SK-MEL-5 (cell line): ENCODE measurements around the gene DGKB. TPM values are rescaled to one million over a fixed set of nuclear protein-coding genes. Genes with fewer than 3 reads are reported as not detected.

Experiments
- DNase-seq: peaks from one replicate; pipeline ENCODE4 v3.0.0-alpha.2; 2016; ENCODE audit warnings: low read depth, low spot score
- in situ Hi-C: cut with HindIII; loops from 2 replicates; pipeline ENCODE4 v1.10.0; 2016; ENCODE audit warnings: low sequenced_read_pairs, high pct_unique_total_duplicates, low pct_unique_long_range_greater_than_20kb
- total RNA-seq: library from RNA; depleted of rRNA; stranded (reverse); fragments of >200 nt; shearing (Covaris generic); gene quantifications from 2 replicates; pipeline ENCODE4 v1.2.3, GENCODE V29; 2014

Gene DGKB
- total RNA-seq, 1 experiment from 2014 or later, result 0.16 TPM

- in situ Hi-C loops, result no loop called here
- DNase-seq, result no peak
Measured at GRCh38 chr7:14598978-14599377, 303.6 kb downstream of the DGKB start.

- no peak for DNase-seq
- in situ Hi-C loops, result no loop called here
Measured at GRCh38 chr7:14596421-14596820, 306.1 kb downstream of the DGKB start.

- DNase-seq, result no peak
- in situ Hi-C loops, result no loop called here
Measured at GRCh38 chr7:14590206-14590605, 312.3 kb downstream of the DGKB start.

GRCh38 chr7:14585232-14585631, 317.3 kb downstream of the DGKB start:
- in situ Hi-C loops, result no loop called here
- no peak for DNase-seq

DNA sequence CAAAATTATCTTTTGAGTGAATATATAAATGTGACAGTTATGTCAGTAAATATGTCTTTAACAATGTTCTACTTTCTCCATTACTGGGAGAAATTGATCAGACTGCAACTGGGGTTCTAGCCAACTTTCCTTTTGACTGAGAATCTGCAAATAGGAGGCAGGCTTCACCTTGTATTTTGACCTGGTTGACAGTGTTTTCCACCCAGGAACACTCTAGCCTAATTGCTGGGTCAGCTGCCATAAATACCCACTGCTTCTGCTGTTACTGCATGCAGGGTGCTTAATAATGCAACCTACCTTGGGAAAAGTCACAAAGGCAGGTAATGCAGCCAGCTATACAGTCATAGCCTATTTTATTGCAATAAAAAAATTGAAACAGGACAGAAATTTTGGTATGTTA, 319.0 kb downstream of the DGKB start:
- DNase-seq, result no peak
- in situ Hi-C loops, result no loop called here

- no peak for DNase-seq
- in situ Hi-C loops, result no loop called here
Measured at GRCh38 chr7:14582010-14582409, 320.5 kb downstream of the DGKB start.

DNA sequence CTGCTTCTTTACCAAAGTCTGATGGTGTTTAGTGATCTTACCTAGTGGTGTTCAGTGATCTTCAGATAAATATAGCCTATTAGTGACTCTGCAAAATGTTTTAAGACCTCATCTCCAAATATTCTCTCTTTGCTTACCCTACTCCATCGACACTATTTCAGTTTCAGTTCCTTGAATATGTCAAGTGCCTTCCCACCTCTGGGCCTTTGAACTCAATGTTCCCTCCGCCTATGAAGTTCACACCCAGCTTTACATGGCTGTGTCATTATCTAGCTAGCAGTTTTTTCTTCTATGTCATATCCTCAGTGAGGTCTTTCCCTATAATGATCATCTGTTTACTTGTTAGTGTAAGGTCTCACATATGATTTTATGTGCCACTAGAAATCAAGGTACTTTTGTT, 322.6 kb downstream of the DGKB start:
- DNase-seq, result no peak
- in situ Hi-C loops, result no loop called here

DNA sequence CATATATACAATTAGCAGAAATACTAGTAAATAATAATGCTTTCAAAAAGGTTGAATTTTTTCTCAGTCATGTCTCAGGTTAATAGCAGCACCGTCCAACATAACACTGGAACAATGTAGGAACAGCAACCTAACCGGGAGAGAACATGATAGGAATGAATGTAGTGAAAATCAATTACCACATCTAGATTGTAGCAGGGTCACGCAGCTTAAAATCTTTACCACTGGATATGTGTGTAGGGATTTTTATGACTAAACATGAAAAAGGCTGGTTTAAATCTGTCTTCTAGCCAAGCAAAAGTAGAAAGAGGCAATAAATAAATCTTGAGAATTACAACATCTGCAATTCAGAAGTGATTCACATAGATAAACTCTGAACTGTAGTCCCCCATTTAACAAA, 326.0 kb downstream of the DGKB start:
- no peak for DNase-seq
- in situ Hi-C loops, result no loop called here

- no peak for DNase-seq
- in situ Hi-C loops, result no loop called here
Measured at GRCh38 chr7:14570750-14571607, 331.6 kb downstream of the DGKB start.

DNA sequence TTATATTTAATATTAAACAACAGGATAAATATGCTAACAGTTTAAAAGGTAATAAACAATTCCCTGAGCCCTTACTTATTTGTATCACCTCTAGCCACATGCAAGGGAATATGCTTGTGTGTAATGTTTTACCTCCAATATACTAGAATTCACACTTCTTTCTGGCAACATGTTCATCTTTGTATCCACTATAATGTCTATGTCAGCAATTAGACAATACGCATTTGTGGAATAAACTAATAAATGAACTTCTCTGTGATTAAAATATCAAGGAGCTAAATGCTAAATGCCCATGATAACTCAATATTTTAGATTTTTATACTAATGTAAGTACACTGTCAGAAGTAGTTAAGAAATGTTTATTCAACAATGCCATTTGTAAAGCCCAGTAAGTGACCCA, 350.5 kb downstream of the DGKB start:
- in situ Hi-C loops, result no loop called here
- DNase-seq, result no peak

GRCh38 chr7:14551310-14551709, 351.2 kb downstream of the DGKB start:
- DNase-seq, result no peak
- in situ Hi-C loops, result no loop called here

- DNase-seq, result no peak
- in situ Hi-C loops, result no loop called here
Measured at GRCh38 chr7:14542624-14543023, 359.9 kb downstream of the DGKB start.

DNA sequence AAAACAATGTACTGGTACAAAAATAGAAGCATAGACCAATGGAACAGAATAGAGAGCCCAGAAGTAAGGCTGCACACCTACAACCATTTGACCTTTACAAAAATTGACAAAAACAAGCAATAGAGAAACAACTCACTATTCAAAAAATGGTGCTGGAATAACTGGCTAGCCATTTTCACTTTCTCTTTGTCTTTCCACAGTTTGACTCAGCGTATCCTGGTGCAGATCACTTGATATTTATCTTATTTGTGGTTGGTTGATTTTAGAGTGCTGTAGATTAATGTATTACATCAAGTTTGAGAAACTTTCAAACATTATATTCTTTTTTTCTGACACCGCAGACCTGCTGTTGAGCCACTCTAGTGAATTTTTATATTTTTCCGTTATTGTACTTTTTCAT, 381.4 kb downstream of the DGKB start:
- in situ Hi-C loops, result no loop called here
- no peak for DNase-seq

DNA sequence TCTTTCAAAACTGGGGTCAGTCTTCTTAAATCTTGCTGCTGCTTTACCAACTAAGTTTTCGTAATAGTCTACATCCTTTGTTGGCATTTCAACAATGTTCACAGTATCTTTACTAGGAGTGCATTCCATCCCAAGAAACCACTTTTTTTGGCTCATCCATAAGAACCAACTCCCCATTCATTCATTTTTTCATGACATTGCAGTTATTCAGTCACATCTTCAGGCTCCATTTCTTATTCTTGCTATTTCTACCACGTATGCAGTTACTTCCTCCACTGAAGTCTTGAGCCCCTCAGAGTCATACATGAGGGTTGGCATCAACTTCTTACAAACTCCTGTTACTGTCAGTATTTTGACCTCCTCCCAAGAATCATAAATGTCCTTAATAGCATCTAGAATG, 392.3 kb downstream of the DGKB start:
- DNase-seq, result no peak
- in situ Hi-C loops, result no loop called here

DNA sequence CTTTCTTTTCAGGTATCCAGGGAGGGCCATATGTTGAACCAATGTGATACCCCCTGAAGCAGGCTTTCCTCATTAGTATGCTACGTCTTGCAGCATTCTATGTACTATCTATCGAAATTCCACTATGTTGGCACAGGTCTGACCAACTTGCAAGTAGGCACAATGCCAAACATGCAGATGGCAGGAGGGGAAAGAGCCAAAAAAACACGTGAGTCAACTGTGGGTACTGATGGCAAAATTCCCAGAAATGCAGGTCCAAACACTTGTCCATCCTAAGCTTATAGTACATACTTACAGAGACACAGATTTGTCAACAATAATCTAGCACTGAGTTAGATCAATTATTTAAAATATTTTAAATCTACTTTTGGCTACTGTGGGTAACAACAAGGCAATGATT, 394.9 kb downstream of the DGKB start:
- in situ Hi-C loops, result no loop called here

DNA sequence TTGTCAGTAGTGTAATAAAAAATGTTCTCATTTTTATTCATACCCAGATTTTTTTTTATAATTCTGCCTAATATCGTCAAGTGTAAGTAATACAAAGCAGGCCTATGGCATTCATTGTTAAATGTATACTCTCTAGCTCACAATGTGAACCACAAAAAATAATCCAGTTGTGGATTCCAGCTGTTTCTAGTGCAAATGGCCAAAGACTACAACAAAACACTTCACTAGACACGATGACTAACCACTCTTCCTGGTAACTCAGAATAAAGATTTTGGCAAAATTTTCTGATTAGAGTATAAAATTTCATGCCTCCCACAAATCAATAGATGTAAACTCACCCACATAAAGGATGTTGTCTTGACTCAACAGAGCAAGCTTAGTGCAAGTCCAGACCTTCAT, 396.6 kb downstream of the DGKB start:
- in situ Hi-C loops, result no loop called here
- DNase-seq, result no peak

More for the DNA sequence above, 394.9 kb downstream of the DGKB start:
- DNase-seq, result no peak

DNA sequence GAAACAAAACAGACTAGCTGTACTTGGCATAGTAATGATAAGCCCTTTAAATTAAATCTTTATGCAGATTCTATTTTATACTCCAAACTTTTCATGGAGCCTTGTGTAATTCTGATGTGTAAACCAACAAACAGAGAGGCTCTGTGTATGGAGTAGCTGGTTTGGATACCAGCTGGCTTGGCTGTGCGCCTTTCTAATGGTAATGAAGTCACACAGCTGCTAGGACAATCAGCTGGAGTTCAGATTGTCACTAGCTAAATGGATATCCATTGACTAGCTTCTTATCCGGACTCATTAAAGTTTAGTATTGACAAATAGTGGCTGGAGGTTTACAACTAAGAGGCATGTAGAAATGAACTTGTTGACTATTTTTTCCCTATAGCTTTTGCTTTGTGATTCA, 398.4 kb downstream of the DGKB start:
- no peak for DNase-seq
- in situ Hi-C loops, result no loop called here

DNA sequence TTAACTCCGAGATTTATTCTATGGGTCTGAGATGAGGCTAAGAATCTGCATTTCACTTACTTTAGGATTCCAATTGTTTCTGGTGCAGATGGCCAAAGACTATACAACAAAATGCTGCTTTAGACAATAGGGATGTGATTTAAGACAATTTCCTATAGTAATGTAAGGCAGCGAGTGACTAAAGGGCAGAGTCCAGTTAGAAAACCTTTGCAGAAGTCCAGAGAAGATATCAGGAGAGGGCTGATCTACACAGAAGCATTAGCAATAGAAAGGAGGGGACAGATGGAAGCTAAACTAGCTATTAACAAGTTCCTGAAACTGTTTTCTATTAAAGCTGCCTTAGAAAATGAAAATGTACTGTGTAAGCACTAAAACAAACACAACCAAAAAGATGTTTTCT, 398.9 kb downstream of the DGKB start:
- DNase-seq, result no peak
- in situ Hi-C loops, result no loop called here

- DNase-seq, result no peak
- in situ Hi-C loops, result no loop called here
Measured at GRCh38 chr7:14501436-14501835, 401.1 kb downstream of the DGKB start.

- in situ Hi-C loops, result no loop called here
- DNase-seq, result no peak
Measured at GRCh38 chr7:14497390-14497789, 405.2 kb downstream of the DGKB start.
